H9 (cell line): Measurements from ENCODE around the gene TAOK2. TPM values are rescaled to one million over a fixed set of nuclear protein-coding genes. Genes with fewer than 3 reads are reported as not detected.

Experiments used
- DNase-seq: peaks from one replicate; pipeline ENCODE4 v3.0.0-alpha.2; 2017
- H2AFZ ChIP-seq: one replicate; pipeline ENCODE4 v1.6.1; 2013; ENCODE audit warnings: mild to moderate bottlenecking, low read length, control low read depth, moderate library complexity
- H2AK5ac ChIP-seq: 2 replicates; pipeline ENCODE4 v1.6.1; 2013; ENCODE audit warnings: low read length, control low read depth, mixed read lengths; ENCODE audit not compliant: insufficient read length
- H2BK120ac ChIP-seq: one replicate; pipeline ENCODE4 v1.6.1; 2013; ENCODE audit warnings: low read depth, mild to moderate bottlenecking, low read length, control low read depth, inconsistent platforms; ENCODE audit not compliant: poor library complexity, severe bottlenecking
- H2BK12ac ChIP-seq: 2 replicates; pipeline ENCODE4 v1.6.1; 2013; ENCODE audit warnings: low read length, control low read depth, mixed read lengths, low read depth; ENCODE audit not compliant: insufficient read length
- H2BK15ac ChIP-seq: 2 replicates; pipeline ENCODE4 v1.6.1; 2013; ENCODE audit warnings: low read depth, low read length, control low read depth
- H2BK20ac ChIP-seq: one replicate; pipeline ENCODE4 v1.6.1; 2013; ENCODE audit warnings: low read depth, mild to moderate bottlenecking, low read length, control low read depth, inconsistent platforms; ENCODE audit not compliant: poor library complexity, severe bottlenecking
- H2BK5ac ChIP-seq: 2 replicates; pipeline ENCODE4 v1.6.1; 2013; ENCODE audit warnings: low read length, control low read depth, mixed read lengths; ENCODE audit not compliant: insufficient read length
- H3K14ac ChIP-seq: 2 replicates; pipeline ENCODE4 v1.6.1; 2013; ENCODE audit warnings: low read length, control low read depth; ENCODE audit not compliant: insufficient read depth
- H3K18ac ChIP-seq: 2 replicates; pipeline ENCODE4 v1.6.1; 2013; ENCODE audit warnings: low read depth, mild to moderate bottlenecking, mixed read lengths, low read length, control low read depth; ENCODE audit not compliant: insufficient read length
- H3K23ac ChIP-seq: 2 replicates; pipeline ENCODE4 v1.6.1; 2013; ENCODE audit warnings: low read length, control low read depth, mixed read lengths, low read depth; ENCODE audit not compliant: insufficient read length
- H3K23me2 ChIP-seq: 2 replicates; pipeline ENCODE4 v1.6.1; 2013; ENCODE audit warnings: low read depth, mild to moderate bottlenecking, mixed read lengths, low read length, control low read depth; ENCODE audit not compliant: insufficient read length, poor library complexity, severe bottlenecking
- H3K27ac ChIP-seq: 2 replicates; pipeline ENCODE4 v1.5.1; 2013; ENCODE audit warnings: low read length, control low read depth, mixed read lengths, low read depth; ENCODE audit not compliant: insufficient read length
- H3K27me3 ChIP-seq: 2 replicates; pipeline ENCODE4 v1.6.1; 2013; ENCODE audit warnings: low read length, control low read depth, inconsistent platforms; ENCODE audit not compliant: insufficient read depth
- H3K4ac ChIP-seq: 2 replicates; pipeline ENCODE4 v1.6.1; 2013; ENCODE audit warnings: low read depth, mild to moderate bottlenecking, control low read depth, inconsistent platforms, low read length, moderate library complexity
- H3K4me1 ChIP-seq: 2 replicates; pipeline ENCODE4 v1.6.1; 2013; ENCODE audit warnings: low read length, control low read depth, inconsistent platforms; ENCODE audit not compliant: insufficient read depth
- H3K4me2 ChIP-seq: 2 replicates; pipeline ENCODE4 v1.6.1; 2013; ENCODE audit warnings: low read length, control low read depth, mixed read lengths; ENCODE audit not compliant: insufficient read length, insufficient read depth
- H3K56ac ChIP-seq: 2 replicates; pipeline ENCODE4 v1.6.1; 2013; ENCODE audit warnings: low read depth, mild to moderate bottlenecking, mixed read lengths, low read length, control low read depth; ENCODE audit not compliant: insufficient read length
- H3K79me1 ChIP-seq: 2 replicates; pipeline ENCODE4 v1.6.1; 2013; ENCODE audit warnings: low read depth, mild to moderate bottlenecking, moderate library complexity, low read length, control low read depth, inconsistent platforms; ENCODE audit not compliant: insufficient read depth, poor library complexity, severe bottlenecking
- H3K79me2 ChIP-seq: 2 replicates; pipeline ENCODE4 v1.6.1; 2013; ENCODE audit warnings: low read length, control low read depth, inconsistent platforms; ENCODE audit not compliant: insufficient read depth
- H3K9ac ChIP-seq: 2 replicates; pipeline ENCODE4 v1.6.1; 2013; ENCODE audit warnings: low read length, control low read depth, mixed read lengths; ENCODE audit not compliant: insufficient read length; ENCODE audit errors: extremely low read depth
- H3K9me3 ChIP-seq: one replicate; pipeline ENCODE4 v1.6.1; 2013; ENCODE audit warnings: low read depth, low read length, inconsistent platforms; ENCODE audit not compliant: control insufficient read depth
- H3T11ph ChIP-seq: one replicate; pipeline ENCODE4 v1.6.1; 2013; ENCODE audit warnings: mild to moderate bottlenecking, low read length, control low read depth, inconsistent platforms
- H4K20me1 ChIP-seq: one replicate; pipeline ENCODE4 v1.6.1; 2013; ENCODE audit not compliant: control insufficient read depth, insufficient read length, insufficient read depth
- H4K5ac ChIP-seq: 2 replicates; pipeline ENCODE4 v1.6.1; 2013; ENCODE audit warnings: low read depth, mild to moderate bottlenecking, mixed read lengths, low read length, control low read depth; ENCODE audit not compliant: insufficient read length
- H4K8ac ChIP-seq: replicated peaks from 2 replicates; pipeline ENCODE4 v1.6.1; 2013; ENCODE audit warnings: low read length, control low read depth, mixed read lengths, low read depth; ENCODE audit not compliant: insufficient read length
- H4K91ac ChIP-seq: 2 replicates; pipeline ENCODE4 v1.6.1; 2013; ENCODE audit warnings: low read depth, mild to moderate bottlenecking, moderate library complexity, mixed read lengths, low read length, control low read depth; ENCODE audit not compliant: insufficient read length
- H3K27ac Mint-ChIP-seq, 3 experiments: 2 replicates in 2 of 3; 3 replicates in 1 of 3; pipeline ENCODE4 v1.8.0; 2020 to 2021; ENCODE audit warnings: mixed read lengths in 3 of 3, mild to moderate bottlenecking in 1 of 3, moderate library complexity in 1 of 3
- H3K27me3 Mint-ChIP-seq: 2 replicates; pipeline ENCODE4 v1.8.0; 2021; ENCODE audit warnings: low read depth, mild to moderate bottlenecking, moderate library complexity, mixed read lengths
- H3K36me3 Mint-ChIP-seq, 3 experiments: 2 replicates in 2 of 3; 3 replicates in 1 of 3; pipeline ENCODE4 v1.8.0; 2020 to 2021; ENCODE audit warnings: low read depth in 3 of 3, mixed read lengths in 3 of 3; ENCODE audit not compliant: insufficient read depth in 1 of 3
- H3K4me1 Mint-ChIP-seq, 2 experiments: 2 replicates each; pipeline ENCODE4 v1.8.0; 2020; ENCODE audit warnings: mixed read lengths in 2 of 2
- H3K4me3 Mint-ChIP-seq, 2 experiments: 2 replicates in 1 of 2; 3 replicates in 1 of 2; pipeline ENCODE4 v1.8.0; 2020 to 2021; ENCODE audit warnings: mild to moderate bottlenecking in 2 of 2, mixed read lengths in 2 of 2, moderate library complexity in 1 of 2
- H3K9me3 Mint-ChIP-seq, 2 experiments: 2 replicates in 1 of 2; 3 replicates in 1 of 2; pipeline ENCODE4 v1.8.0; 2020; ENCODE audit warnings: mild to moderate bottlenecking in 2 of 2, mixed read lengths in 2 of 2, moderate library complexity in 1 of 2
- WGBS: extraction: QIAGEN DNeasy Blood & Tissue Kit; methylation state at CpG from one replicate; pipeline ENCODE4 v1.1.7; 2013; ENCODE audit warnings: missing lambda C conversion rate, low lambda C conversion rate, mixed read lengths; ENCODE audit not compliant: insufficient read length; ENCODE audit errors: extremely low coverage; 5-methylcytosine and 5-hydroxymethylcytosine counted together
- total RNA-seq: library from RNA; stranded (reverse); gene quantifications from 2 replicates; pipeline ENCODE4 v1.2.1, GENCODE V29; 2021
- TF ChIP-seq, protein P1 (sequence below): fragments of 200-600 bp; sonication (generic); conservative IDR thresholded peaks from 3 replicates; pipeline ENCODE4 v1.8.0; 2021; ENCODE audit warnings: antibody characterized with exemption, mild to moderate bottlenecking

Gene TAOK2
- total RNA-seq, 1 experiment from 2014 or later: 43.9 TPM

GRCh38 chr16:30033270-30033669 lies 59.6 kb downstream of the TAOK2 start:
- Mint-ChIP-seq H3K9me3 (no peaks in the 10 kb centered on the region), H3K27ac (no peak overlapping the region), H3K4me1 (peaks cover 22 to 31% of the 10 kb centered on the region in 2 experiments), H3K36me3 (no peaks in the 10 kb centered on the region), H3K4me3 (no peak overlapping the region), H3K27me3 (peaks cover 49% of the 10 kb centered on the region)
- Histone ChIP-seq H3K4me1 (peaks cover 3% of the 10 kb centered on the region; the same call in 1 of the 2 replicates), H2BK20ac (no peak overlapping the region), H4K5ac (no peak overlapping the region), H2AFZ (no peak overlapping the region), H3K23ac (no peak overlapping the region), H2BK5ac (no peak overlapping the region), H3K79me2 (no peaks in the 10 kb centered on the region; the same call in 1 of the 2 replicates), H3K56ac (no peak overlapping the region), H4K91ac (no peak overlapping the region), H3K23me2 (peaks cover 20% of the 10 kb centered on the region), H2BK12ac (no peak overlapping the region), H3K14ac (no peak overlapping the region), H4K20me1 (no peaks in the 10 kb centered on the region), H3K4ac (no peak overlapping the region), H3K9ac (no peak overlapping the region), H3K18ac (no peak overlapping the region), H3K27ac (no peak overlapping the region), H2BK120ac (no peak overlapping the region), H3T11ph (no peak overlapping the region), H3K9me3 (no peaks in the 10 kb centered on the region), H4K8ac (no peak overlapping the region), H3K27me3 (no peaks in the 10 kb centered on the region; the same call in 1 of the 2 replicates), H3K4me2 (no peak overlapping the region), H2AK5ac (no peak overlapping the region), H2BK15ac (no peak overlapping the region), H3K79me1 (no peaks in the 10 kb centered on the region)
- DNase-seq: no peak
- no CpG with 5 or more reads among the region's 7 CpGs for WGBS
- TF ChIP-seq, protein P1, sequence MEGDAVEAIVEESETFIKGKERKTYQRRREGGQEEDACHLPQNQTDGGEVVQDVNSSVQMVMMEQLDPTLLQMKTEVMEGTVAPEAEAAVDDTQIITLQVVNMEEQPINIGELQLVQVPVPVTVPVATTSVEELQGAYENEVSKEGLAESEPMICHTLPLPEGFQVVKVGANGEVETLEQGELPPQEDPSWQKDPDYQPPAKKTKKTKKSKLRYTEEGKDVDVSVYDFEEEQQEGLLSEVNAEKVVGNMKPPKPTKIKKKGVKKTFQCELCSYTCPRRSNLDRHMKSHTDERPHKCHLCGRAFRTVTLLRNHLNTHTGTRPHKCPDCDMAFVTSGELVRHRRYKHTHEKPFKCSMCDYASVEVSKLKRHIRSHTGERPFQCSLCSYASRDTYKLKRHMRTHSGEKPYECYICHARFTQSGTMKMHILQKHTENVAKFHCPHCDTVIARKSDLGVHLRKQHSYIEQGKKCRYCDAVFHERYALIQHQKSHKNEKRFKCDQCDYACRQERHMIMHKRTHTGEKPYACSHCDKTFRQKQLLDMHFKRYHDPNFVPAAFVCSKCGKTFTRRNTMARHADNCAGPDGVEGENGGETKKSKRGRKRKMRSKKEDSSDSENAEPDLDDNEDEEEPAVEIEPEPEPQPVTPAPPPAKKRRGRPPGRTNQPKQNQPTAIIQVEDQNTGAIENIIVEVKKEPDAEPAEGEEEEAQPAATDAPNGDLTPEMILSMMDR: no peak
